Measurements from ENCODE around the gene TRDMT1.

Gene TRDMT1

DNA sequence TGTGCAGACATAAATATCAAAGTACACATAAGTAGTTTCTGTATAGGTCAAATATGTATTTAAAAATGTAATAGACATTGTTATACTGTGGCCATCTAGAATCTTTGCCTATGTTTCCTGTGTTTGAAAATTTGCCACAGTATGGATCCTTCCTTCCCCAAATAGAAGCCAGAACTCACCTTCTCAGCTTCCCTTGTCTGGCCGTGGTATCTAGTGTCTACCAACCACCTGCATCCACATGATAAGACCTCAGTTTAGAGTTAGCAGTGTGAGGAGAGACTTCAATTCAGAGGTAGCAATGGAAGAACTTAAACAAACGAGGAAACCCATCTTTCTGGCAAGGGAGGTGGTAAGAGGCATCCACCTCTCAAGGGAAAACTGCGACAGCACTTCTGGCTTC, 4.9 kb downstream of the TRDMT1 start:
- H3K36me3 ChIP-seq (ENCODE audit: insufficient read depth, low read length), result no peaks in the 10 kb centered on the region
- H3K9me3 ChIP-seq (ENCODE audit: low read length), result no peaks in the 10 kb centered on the region
- H3K4me3 ChIP-seq (ENCODE audit: low read length), result no peak overlapping the region
- H3K27me3 ChIP-seq (ENCODE audit: insufficient read depth, low read length), result no peaks in the 10 kb centered on the region
- H2AFZ ChIP-seq (ENCODE audit: low read depth, low read length), result no peak overlapping the region
- peaks cover 17% of the 10 kb centered on the region for H3K4me1 ChIP-seq (ENCODE audit: insufficient read depth, low read length)

DNA sequence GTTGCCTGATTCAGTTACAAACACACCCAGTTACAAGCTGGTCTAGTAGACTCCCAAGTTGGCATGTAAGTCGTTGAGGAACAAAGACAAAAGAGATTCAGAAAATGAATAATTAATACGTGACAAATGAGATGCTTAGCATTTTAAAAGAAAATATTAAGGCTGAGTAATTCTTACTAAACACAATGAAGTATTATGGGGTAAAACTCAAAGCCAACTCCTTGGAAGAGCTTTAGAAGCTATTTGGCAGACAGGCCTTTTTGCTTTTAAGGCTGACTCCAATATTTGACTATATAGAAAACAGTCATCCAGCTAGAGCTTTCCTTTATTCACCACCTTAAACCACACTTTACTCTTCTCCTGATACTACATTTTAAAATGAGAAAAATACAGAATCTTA, 5.4 kb downstream of the TRDMT1 start:
- no peak overlapping the region for H3K4me3 ChIP-seq (ENCODE audit: low read length)
- no peak overlapping the region for H2AFZ ChIP-seq (ENCODE audit: low read depth, low read length)
- no peaks in the 10 kb centered on the region for H3K27me3 ChIP-seq (ENCODE audit: insufficient read depth, low read length)
- no peaks in the 10 kb centered on the region for H3K9me3 ChIP-seq (ENCODE audit: low read length)
- H3K36me3 ChIP-seq (ENCODE audit: insufficient read depth, low read length), result no peaks in the 10 kb centered on the region
- H3K4me1 ChIP-seq (ENCODE audit: insufficient read depth, low read length), result peaks cover 17% of the 10 kb centered on the region

DNA sequence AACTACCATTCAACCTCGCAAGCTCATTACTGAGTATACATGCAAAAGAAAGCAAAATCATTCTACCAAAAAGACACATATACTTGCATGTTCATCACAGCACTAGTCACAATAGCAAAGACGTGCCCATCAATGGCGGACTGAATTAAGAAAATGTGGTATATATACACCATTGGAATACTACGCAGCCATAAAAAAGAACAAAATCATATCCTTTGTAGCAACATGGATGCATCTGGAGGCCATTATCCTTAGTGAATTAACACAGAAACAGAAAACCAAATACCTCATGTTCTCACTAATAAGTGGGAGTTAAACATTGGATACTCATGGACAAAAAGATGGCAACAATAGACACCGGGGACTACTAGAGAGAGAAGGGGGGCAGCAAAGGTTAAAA, 6.4 kb downstream of the TRDMT1 start:
- no peak overlapping the region for H2AFZ ChIP-seq (ENCODE audit: low read depth, low read length)
- H3K4me1 ChIP-seq (ENCODE audit: insufficient read depth, low read length), result peaks cover 11% of the 10 kb centered on the region
- no peaks in the 10 kb centered on the region for H3K9me3 ChIP-seq (ENCODE audit: low read length)
- H3K36me3 ChIP-seq (ENCODE audit: insufficient read depth, low read length), result no peaks in the 10 kb centered on the region
- H3K27me3 ChIP-seq (ENCODE audit: insufficient read depth, low read length), result no peaks in the 10 kb centered on the region
- no peak overlapping the region for H3K4me3 ChIP-seq (ENCODE audit: low read length)

DNA sequence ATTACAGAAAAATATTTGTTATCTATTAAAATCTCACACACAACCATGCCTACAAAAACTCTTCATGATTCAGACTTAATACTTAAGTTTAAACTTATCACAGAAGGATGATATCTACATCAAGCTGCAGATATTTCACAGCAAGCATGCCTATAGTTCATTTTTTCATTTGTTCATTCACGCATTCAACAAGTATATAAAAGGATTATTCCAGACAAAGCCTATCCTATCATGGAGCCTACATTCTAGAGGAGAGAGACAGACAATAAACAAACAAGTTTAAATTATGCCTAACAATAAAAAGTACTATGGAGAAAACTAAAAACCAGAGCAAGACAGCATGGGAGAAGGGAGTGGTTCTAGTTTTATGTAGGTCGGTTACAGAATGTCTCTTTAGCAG, 10.9 kb downstream of the TRDMT1 start:
- H3K4me3 ChIP-seq (ENCODE audit: low read length), result no peak overlapping the region
- no peak overlapping the region for H2AFZ ChIP-seq (ENCODE audit: low read depth, low read length)
- H3K4me1 ChIP-seq (ENCODE audit: insufficient read depth, low read length), result no peaks in the 10 kb centered on the region
- H3K27me3 ChIP-seq (ENCODE audit: insufficient read depth, low read length), result no peaks in the 10 kb centered on the region
- no peaks in the 10 kb centered on the region for H3K36me3 ChIP-seq (ENCODE audit: insufficient read depth, low read length)
- H3K9me3 ChIP-seq (ENCODE audit: low read length), result no peaks in the 10 kb centered on the region

- no peak overlapping the region for H2AFZ ChIP-seq (ENCODE audit: low read depth, low read length)
- no peaks in the 10 kb centered on the region for H3K9me3 ChIP-seq (ENCODE audit: low read length)
- no peak overlapping the region for H3K4me3 ChIP-seq (ENCODE audit: low read length)
- H3K4me1 ChIP-seq (ENCODE audit: insufficient read depth, low read length), result no peaks in the 10 kb centered on the region
- no peaks in the 10 kb centered on the region for H3K36me3 ChIP-seq (ENCODE audit: insufficient read depth, low read length)
- H3K27me3 ChIP-seq (ENCODE audit: insufficient read depth, low read length), result no peaks in the 10 kb centered on the region
Observed at GRCh38 chr10:17188644-17189172, 12.8 kb downstream of the TRDMT1 start.

GRCh38 chr10:17185873-17186272, 15.6 kb downstream of the TRDMT1 start:
- Histone ChIP-seq H3K27me3 (ENCODE audit: insufficient read depth, low read length) (no peaks in the 10 kb centered on the region), H3K9me3 (ENCODE audit: low read length) (no peaks in the 10 kb centered on the region), H3K36me3 (ENCODE audit: insufficient read depth, low read length) (no peaks in the 10 kb centered on the region), H3K4me1 (ENCODE audit: insufficient read depth, low read length) (no peaks in the 10 kb centered on the region), H3K4me3 (ENCODE audit: low read length) (no peak overlapping the region), H2AFZ (ENCODE audit: low read depth, low read length) (no peak overlapping the region)

DNA sequence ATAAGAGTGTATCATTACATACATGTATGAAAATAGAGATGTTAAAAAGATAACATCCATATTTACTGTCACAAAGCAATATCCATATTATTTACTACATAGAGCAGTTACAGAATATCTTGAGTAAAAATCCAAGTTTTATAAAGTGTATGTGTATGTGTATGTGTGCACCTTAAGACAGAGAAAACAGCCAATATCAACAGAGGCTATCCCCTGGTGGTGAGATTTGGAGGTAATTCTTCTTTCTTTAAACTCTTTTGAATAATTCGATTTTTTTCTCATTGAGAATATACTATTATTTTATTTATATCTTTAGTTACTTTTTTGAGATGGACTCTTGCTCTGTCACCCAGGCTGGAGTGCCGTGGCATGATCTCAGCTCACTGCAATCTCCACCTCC, 18.4 kb downstream of the TRDMT1 start:
- H3K4me3 ChIP-seq (ENCODE audit: low read length), result no peak overlapping the region
- no peaks in the 10 kb centered on the region for H3K4me1 ChIP-seq (ENCODE audit: insufficient read depth, low read length)
- no peaks in the 10 kb centered on the region for H3K27me3 ChIP-seq (ENCODE audit: insufficient read depth, low read length)
- H2AFZ ChIP-seq (ENCODE audit: low read depth, low read length), result no peak overlapping the region
- no peaks in the 10 kb centered on the region for H3K9me3 ChIP-seq (ENCODE audit: low read length)
- H3K36me3 ChIP-seq (ENCODE audit: insufficient read depth, low read length), result no peaks in the 10 kb centered on the region

DNA sequence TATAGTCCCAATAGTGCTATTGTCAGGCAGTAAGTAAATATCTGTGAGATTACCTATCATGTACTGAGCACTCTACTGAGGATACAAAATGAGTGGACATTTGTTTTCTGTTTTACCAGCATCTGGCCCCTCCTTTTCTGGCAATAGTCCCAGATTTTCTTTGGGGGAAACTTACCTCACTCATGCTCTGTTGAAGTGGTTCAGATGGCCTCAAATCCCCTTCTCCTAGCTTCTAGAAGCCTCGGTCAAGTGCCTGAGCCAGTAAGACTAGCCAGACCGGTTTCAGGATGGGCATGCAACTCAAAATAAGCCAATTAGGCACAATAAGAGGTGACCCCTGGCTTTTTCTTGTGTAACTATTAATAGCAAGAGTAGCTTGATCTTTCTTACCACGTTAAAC, 19.7 kb downstream of the TRDMT1 start:
- Histone ChIP-seq H3K27me3 (ENCODE audit: insufficient read depth, low read length) (no peaks in the 10 kb centered on the region), H3K4me1 (ENCODE audit: insufficient read depth, low read length) (no peaks in the 10 kb centered on the region), H3K9me3 (ENCODE audit: low read length) (no peaks in the 10 kb centered on the region), H2AFZ (ENCODE audit: low read depth, low read length) (no peak overlapping the region), H3K4me3 (ENCODE audit: low read length) (no peak overlapping the region), H3K36me3 (ENCODE audit: insufficient read depth, low read length) (no peaks in the 10 kb centered on the region)

DNA sequence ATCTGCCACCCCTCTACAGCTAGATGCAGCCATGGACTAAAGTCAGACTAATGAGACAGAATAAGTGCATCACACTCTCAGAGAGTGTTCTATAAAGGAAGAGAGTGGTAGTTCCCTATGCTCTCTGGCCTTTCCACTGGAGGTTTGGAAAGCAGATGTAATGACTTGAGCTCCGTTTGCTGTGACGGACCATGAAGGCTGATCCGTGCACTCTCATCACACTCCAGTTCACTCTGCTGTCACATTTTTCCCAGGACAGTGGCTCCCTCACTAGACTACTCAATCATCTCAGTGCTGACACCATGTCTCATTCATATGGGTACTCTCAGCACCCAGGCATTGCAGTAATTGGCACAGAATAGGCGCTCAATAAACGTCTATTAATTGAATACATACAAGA, 20.4 kb downstream of the TRDMT1 start:
- no peak overlapping the region for H2AFZ ChIP-seq (ENCODE audit: low read depth, low read length)
- no peaks in the 10 kb centered on the region for H3K9me3 ChIP-seq (ENCODE audit: low read length)
- no peaks in the 10 kb centered on the region for H3K36me3 ChIP-seq (ENCODE audit: insufficient read depth, low read length)
- no peak overlapping the region for H3K4me3 ChIP-seq (ENCODE audit: low read length)
- no peaks in the 10 kb centered on the region for H3K27me3 ChIP-seq (ENCODE audit: insufficient read depth, low read length)
- peaks cover under 1% of the 10 kb centered on the region for H3K4me1 ChIP-seq (ENCODE audit: insufficient read depth, low read length)

DNA sequence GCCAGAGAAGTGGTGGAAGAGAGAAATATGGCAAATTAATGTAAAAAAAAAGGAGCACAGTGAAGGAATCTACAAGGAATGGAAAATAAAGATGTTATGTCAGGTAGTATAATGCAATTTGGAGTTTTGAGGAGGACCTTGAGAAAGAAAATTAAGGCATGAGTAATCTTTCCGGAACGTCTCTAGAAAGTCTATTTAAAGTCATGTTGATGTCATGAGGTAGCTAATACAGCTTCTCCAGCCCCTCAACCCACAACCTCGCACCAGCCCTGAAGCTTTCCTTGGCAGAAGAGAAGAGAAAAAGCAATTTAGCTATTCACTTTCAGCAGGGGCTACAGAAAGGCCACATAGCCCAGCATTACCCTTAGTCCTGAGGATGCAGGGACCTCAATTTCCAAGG, 22.5 kb downstream of the TRDMT1 start:
- Histone ChIP-seq H3K36me3 (ENCODE audit: insufficient read depth, low read length) (no peaks in the 10 kb centered on the region), H3K4me3 (ENCODE audit: low read length) (no peak overlapping the region), H3K4me1 (ENCODE audit: insufficient read depth, low read length) (peaks cover 14% of the 10 kb centered on the region), H3K9me3 (ENCODE audit: low read length) (no peaks in the 10 kb centered on the region), H3K27me3 (ENCODE audit: insufficient read depth, low read length) (no peaks in the 10 kb centered on the region), H2AFZ (ENCODE audit: low read depth, low read length) (no peak overlapping the region)

DNA sequence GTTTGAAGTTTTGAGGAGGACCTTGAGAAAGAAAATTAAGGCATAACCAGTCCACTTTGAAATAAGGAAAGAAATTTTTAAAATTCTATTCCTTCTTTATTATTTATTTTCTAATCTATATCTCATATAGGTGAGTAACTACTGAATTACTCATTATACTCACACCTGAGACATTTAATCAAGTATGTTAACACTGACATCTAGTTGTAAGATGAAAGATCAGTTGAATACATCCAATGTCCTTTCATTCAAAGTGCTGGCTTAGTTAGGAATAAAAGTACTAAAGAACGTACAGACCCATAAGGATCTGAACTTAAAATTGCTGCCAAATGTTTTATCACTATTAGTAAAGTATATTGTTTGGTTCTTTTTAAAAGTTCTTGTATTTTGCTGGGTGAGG, 23.5 kb downstream of the TRDMT1 start:
- H3K36me3 ChIP-seq (ENCODE audit: insufficient read depth, low read length), result no peaks in the 10 kb centered on the region
- no peaks in the 10 kb centered on the region for H3K27me3 ChIP-seq (ENCODE audit: insufficient read depth, low read length)
- H3K9me3 ChIP-seq (ENCODE audit: low read length), result no peaks in the 10 kb centered on the region
- H2AFZ ChIP-seq (ENCODE audit: low read depth, low read length), result no peak overlapping the region
- H3K4me3 ChIP-seq (ENCODE audit: low read length), result no peak overlapping the region
- peaks cover 14% of the 10 kb centered on the region for H3K4me1 ChIP-seq (ENCODE audit: insufficient read depth, low read length)

DNA sequence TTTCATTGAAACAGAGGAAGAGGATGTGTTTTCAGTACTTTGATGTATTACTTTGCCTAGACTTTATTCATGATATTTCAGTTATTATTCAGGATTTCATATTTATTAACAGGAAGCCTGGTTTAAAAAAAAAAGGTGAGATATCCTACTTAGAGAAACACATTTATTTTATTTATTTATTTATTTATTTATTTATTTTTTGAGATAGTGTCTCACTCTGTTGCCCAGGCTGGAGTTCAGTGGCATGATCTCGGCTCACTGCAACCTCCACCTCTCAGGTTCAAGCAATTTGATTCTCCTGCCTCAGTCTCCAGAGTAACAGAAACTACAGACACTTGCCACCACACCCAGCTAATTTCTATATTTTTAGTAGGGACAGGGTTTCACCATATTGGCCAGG, 24.5 kb downstream of the TRDMT1 start:
- Histone ChIP-seq H3K4me3 (ENCODE audit: low read length) (no peak overlapping the region), H2AFZ (ENCODE audit: low read depth, low read length) (no peak overlapping the region), H3K36me3 (ENCODE audit: insufficient read depth, low read length) (no peaks in the 10 kb centered on the region), H3K9me3 (ENCODE audit: low read length) (no peaks in the 10 kb centered on the region), H3K27me3 (ENCODE audit: insufficient read depth, low read length) (no peaks in the 10 kb centered on the region), H3K4me1 (ENCODE audit: insufficient read depth, low read length) (peaks cover 14% of the 10 kb centered on the region)

- Histone ChIP-seq H3K4me3 (ENCODE audit: low read length) (no peak overlapping the region), H3K4me1 (ENCODE audit: insufficient read depth, low read length) (peaks cover 14% of the 10 kb centered on the region), H2AFZ (ENCODE audit: low read depth, low read length) (no peak overlapping the region), H3K36me3 (ENCODE audit: insufficient read depth, low read length) (no peaks in the 10 kb centered on the region), H3K9me3 (ENCODE audit: low read length) (no peaks in the 10 kb centered on the region), H3K27me3 (ENCODE audit: insufficient read depth, low read length) (no peaks in the 10 kb centered on the region)
Observed at GRCh38 chr10:17176091-17176490, 25.4 kb downstream of the TRDMT1 start.

DNA sequence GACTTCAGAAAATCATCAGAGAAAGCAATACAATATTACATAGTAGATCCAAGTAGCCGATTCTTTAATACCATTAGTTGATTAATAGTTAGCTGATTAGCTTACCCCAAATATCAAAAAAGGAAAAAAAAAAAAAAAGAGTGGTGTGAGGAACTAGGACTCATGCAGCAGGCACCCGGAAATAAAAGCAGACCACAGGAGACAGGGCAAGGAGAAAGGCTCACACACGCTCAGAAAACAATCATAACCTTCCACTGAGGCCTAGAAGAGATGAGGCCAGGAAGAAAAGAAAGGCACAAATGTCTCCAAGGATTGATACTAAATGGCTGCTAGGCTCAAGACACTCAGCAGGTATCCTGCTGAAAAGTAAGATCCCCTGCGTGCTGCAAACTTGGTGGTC, 25.9 kb downstream of the TRDMT1 start:
- no peaks in the 10 kb centered on the region for H3K27me3 ChIP-seq (ENCODE audit: insufficient read depth, low read length)
- peaks cover 14% of the 10 kb centered on the region for H3K4me1 ChIP-seq (ENCODE audit: insufficient read depth, low read length)
- no peaks in the 10 kb centered on the region for H3K36me3 ChIP-seq (ENCODE audit: insufficient read depth, low read length)
- no peak overlapping the region for H2AFZ ChIP-seq (ENCODE audit: low read depth, low read length)
- H3K9me3 ChIP-seq (ENCODE audit: low read length), result no peaks in the 10 kb centered on the region
- H3K4me3 ChIP-seq (ENCODE audit: low read length), result no peak overlapping the region
